Activated CD8-positive, alpha-beta memory T cell treated with anti-CD3 and anti-CD28 coated beads for 4 hours (primary cell): Measurements from ENCODE around the gene UGT1A4.

Source experiments
- DNase-seq, 2 donors: peaks; one replicate each; pipeline ENCODE4 v3.0.0-alpha.2; 2020; ENCODE audit warnings: low read depth in 2 of 2

The UGT1A4 gene

DNA sequence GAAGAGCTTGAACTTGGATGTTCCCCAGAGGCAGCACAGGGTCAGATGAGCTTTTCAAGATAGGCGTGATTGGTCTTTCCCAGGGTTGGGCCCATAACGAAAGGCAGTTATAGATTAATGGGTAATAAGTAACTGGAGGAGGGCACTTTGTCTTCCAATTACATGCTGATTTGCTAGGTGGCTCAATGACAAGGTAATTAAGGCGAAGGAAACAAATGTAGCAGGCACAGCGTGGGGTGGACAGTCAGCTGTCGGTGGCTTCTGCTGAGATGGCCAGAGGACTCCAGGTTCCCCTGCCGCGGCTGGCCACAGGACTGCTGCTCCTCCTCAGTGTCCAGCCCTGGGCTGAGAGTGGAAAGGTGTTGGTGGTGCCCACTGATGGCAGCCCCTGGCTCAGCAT lies at the start of gene UGT1A4:
UGT1A4 (plus strand) TSS at position 185 of the 400 bp plus-strand sequence; CDS start at position 270, 85 bp downstream.
- no peak for DNase-seq

DNA sequence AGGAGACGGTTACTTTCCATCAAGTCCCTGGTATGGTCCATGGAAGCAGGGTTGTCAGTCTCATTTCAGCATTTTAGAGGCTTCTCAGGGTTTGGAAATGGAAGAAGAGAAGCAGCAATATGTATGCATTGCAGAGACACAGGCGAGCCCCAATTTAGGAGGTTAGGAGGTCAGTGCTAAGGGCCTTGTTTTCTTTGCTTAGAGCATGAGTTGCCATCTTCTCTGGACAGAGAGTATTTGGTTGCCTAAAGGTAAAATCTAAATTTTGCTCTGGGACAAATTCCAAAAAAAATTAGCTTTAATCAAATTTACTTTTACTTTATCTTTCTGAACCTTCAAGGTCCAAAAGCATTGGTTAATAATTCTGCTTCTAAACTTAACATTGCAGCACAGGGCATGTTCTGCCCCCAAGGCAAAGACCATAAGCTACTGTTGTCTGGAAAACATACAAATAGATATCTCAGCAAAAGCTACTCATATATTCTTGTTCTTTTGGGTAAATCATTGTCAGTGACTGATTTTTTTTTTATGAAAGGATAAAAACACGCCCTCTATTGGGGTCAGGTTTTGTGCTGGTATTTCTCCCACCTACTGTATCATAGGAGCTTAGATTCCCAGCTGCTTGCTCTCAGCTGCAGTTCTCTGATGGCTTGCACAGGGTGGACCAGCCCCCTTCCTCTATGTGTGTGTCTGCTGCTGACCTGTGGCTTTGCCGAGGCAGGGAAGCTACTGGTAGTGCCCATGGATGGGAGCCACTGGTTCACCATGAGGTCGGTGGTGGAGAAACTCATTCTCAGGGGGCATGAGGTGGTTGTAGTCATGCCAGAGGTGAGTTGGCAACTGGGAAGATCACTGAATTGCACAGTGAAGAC lies 47.0 kb upstream of the UGT1A4 start, which contains the start of gene UGT1A9:
UGT1A9 (plus strand) TSS at position 609 of the 872 bp plus-strand sequence; CDS start at position 646, 37 bp downstream.
- DNase-seq = no peak

GRCh38 chr2:233672886-233673285 lies 45.6 kb upstream of the UGT1A4 start:
- DNase-seq = no peak

DNA sequence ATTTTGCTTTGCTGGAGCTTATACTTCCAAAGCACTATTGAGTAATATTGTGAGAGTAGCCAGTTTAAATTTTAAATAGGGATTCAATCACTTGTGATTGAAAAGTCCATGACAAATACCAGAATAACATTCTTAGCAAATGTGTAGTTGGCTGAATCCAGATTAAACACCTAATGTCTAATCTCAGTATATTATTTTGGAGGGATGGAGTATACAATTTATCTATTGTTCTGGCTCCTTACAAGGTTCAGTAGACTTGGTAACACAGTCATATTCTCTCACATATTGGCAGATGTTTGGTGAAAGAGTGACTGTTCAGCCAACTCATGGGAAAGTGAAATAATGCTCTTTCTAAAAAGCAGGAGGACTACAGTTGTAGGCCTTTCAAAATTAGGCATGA lies 44.6 kb upstream of the UGT1A4 start:
- no peak for DNase-seq

GRCh38 chr2:233674314-233674713 lies 44.2 kb upstream of the UGT1A4 start:
- DNase-seq = no peak

GRCh38 chr2:233674995-233675394 lies 43.5 kb upstream of the UGT1A4 start:
- DNase-seq = no peak

GRCh38 chr2:233676046-233676445 lies 42.5 kb upstream of the UGT1A4 start:
- DNase-seq = no peak

- no peak for DNase-seq
These were observed 39.3 kb upstream of the UGT1A4 start for GRCh38 chr2:233679196-233679595.

- no peak for DNase-seq
These were observed 38.0 kb upstream of the UGT1A4 start for GRCh38 chr2:233680361-233681045.

- no peak for DNase-seq
These were observed 36.9 kb upstream of the UGT1A4 start, which contains the start of gene UGT1A7 for GRCh38 chr2:233681521-233682099. Gene UGT1A7, plus strand, starts transcription at chr2:233681901. Its CDS starts 37 bp downstream, at chr2:233681938.

DNA sequence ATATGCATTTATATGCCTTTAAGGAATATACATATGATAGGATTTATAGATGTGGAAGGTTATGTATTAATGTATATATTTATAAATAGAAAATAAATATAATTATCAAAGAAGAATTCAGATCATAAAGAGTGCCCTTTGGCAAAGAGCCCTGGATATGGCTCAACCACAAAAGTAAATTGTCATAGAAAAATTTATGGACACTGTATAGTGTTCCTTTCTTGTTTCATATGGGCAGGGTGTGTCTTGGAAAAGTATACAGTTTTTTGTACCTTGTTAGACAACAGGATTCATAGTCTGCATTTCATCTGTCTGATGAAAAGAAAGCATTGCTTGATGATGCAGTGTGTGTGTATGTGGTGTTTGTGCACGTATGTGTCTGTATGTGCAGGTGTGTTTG lies 33.9 kb upstream of the UGT1A4 start:
- DNase-seq = no peak

DNA sequence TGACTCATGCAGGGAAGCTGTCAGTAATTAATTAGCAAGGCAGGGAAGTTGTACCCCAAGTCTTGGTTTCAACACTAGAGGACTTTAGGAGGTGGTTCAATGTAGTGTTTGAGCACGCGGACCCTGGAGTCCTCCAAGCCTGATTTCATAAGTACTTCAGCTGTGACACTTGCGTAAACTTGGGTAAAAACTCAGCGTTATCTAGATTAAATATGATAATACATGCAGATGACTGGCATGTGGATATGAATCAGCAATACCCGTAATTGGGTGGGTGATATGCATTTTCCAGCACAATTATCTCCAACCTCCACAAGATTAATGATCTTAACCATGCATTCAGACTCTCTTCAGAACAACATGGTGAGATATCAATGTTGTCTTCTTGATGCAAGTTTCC lies 31.6 kb upstream of the UGT1A4 start:
- DNase-seq = no peak

GRCh38 chr2:233688341-233688740 lies 30.2 kb upstream of the UGT1A4 start:
- no peak for DNase-seq

GRCh38 chr2:233689031-233689430 lies 29.5 kb upstream of the UGT1A4 start:
- no peak for DNase-seq

DNA sequence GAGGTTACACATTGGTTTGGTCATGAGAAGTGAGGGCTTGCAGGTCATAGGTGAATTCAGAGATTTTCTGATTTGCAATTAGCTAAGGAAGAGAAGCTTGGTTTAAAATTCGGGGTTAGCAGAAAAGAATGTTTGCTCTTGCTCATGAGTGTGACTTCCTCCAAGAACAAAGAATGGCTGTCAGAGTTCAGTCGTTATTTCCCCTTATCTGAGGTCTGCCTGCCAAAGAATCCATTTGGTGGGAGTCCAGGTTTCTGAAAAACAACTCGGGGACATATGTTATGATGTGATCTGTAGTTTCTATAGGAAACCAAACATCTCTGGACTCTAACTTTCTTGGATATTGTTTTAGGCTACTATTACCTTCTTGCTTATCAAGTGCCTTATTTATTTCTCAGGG lies 29.0 kb upstream of the UGT1A4 start:
- DNase-seq = no peak

DNA sequence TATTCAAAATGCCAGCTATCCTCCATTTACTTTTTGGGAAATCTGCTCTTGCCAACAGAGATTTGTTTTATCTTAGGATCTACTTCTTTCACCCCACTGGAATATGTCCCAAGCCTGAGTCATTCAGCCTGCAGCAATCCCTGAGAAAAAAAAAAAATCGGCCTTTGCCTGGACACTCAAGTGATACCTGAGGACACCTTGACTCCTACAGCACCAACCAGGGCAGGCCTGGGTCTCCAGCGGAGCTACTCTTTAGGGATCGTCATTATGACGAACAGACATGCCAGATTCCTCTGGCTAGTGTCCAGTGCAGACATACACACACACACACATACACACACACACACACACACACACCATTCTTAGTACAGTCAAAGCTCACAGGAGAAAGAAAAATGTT lies 28.1 kb upstream of the UGT1A4 start:
- DNase-seq = no peak

GRCh38 chr2:233691443-233692433 lies 26.8 kb upstream of the UGT1A4 start:
- no peak for DNase-seq

- no peak for DNase-seq
These were observed 25.9 kb upstream of the UGT1A4 start, which contains the start of gene UGT1A6 for GRCh38 chr2:233692648-233693047. Gene UGT1A6, plus strand, starts transcription at chr2:233692890. Its CDS starts 115 bp downstream, at chr2:233693005.

DNA sequence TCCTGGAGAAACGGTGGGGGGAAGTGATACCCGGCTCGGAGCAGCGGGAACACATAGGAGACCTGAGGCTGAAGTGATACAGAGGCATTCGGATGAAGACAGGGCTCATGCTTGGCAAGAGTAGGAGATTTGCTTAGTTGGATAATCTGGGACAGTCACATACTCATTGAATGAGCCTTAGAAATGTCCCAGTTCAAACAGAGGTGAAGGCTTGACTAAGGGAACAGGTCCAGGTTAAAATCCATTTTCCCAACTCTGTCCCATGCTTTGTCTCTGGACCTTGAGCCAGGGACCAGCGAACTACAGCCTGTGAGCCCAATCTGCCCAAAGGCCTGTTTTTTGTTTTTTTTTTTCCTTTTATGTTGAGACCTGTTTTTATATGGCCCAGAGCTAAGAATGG lies 24.6 kb upstream of the UGT1A4 start:
- DNase-seq = no peak

DNA sequence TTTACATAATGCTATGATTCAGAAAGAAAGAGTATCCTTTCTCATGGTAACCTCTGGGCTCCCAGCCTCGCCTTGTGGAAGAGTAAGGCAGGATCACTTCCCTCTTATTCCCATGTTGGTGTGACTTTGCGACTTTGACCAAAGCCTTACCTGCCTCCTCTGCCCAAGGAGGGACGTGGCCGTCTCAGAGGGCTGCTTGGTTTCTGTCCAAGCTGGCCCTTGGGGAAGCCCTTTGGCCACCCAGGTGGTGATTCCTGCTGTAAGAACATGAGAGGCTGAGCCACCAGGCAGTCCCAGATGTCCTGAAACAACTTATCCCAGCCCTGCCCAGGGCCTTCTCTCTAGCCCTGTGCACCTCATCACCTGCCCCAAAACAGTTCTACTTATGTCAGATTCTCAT lies 19.8 kb upstream of the UGT1A4 start:
- DNase-seq = no peak

DNA sequence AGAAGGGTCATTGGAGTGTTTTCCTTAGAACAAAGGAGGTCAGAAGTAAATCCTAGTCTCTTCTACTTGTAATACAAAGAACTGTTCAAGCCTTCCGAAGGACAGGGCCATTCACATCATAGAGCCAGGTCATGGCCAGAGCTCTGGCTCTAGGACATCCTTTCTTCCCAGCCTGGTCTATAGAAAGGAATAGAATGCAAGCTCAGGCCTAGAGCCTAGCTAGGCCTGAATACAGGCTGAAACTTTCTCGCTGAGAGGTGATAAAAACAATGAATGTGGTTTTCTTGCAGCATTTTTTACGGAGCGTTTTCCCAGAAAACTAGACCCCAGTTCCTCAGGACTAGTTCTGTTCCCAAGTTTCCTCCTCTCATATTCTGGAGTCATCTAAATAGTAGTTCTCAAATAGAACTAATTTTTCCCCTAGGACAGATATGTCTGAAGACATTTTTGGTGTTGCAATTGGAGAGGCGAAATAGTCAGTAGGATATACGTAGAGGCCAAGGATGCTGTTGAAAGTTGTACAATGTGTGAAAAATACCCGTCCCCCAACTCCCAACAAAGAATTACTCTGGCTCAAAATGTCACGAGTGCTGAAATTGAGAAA lies 19.0 kb upstream of the UGT1A4 start:
- no peak for DNase-seq
